T-helper 22 cell (primary cell): ENCODE results near the gene HSPA5.
"Not testable (repeated sequence)": the region's sequence is repeated elsewhere in the genome, so short reads cannot be mapped to it uniquely, and the experiment has no call there.

Experiments
- DNase-seq: peaks from one replicate; pipeline ENCODE4 v3.0.0-alpha.2; 2020; ENCODE audit warnings: low read depth

The HSPA5 gene

DNA sequence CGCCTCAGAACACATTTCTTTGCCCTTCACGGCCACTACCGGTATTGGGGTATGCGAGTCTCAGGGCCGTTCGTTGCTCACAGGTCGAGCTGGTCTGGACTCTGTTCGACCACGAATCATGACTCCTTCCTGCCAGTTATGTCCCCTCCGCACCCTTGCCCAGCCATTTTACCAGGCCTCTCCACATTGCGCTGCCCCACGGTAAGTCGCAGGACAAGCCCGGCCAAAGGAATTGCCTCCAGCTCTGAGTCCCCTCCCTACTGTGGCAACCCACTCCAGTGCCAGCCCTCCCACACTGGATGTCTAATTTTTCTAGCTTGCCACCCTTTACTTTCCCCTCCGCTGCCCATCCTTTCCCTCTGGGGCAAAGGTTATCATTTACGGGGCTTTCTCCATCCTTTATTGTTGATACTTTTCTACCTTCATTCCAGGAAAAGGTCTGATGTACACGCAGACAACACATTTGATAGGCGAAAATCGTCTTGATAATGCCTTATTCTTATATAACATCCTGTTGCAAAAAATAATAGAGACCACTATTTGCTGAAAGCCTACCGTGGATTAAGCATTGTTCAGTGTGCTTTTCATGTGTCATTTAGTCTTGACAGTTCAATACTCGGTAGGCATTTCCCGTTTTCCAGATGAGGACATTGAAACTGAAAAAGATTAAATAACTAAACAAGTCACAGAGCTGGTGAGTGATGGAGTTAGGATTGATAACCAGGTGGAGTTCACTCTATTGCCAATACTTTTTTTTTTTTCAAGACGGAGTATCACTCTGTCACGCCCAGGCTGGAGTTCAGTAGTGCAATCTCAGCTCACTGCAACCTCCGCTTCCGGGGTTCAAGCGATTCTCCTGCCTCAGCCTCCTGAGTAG is 958 bp upstream of the HSPA5 start:
- DNase-seq: peak; percentile 11

DNA sequence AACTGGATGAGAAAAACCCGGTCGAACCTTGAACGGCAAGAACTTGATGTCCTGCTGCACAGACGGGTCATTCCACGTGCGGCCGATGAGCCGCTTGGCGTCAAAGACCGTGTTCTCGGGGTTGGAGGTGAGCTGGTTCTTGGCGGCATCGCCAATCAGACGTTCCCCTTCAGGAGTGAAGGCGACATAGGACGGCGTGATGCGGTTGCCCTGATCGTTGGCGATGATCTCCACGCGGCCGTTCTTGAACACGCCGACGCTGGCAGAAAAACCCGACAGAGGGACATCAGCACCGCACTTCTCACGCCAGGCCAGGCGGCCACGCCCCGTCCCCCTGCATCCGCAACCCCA is 519 bp downstream of the HSPA5 start:
- DNase-seq: peak; percentile 4

DNA sequence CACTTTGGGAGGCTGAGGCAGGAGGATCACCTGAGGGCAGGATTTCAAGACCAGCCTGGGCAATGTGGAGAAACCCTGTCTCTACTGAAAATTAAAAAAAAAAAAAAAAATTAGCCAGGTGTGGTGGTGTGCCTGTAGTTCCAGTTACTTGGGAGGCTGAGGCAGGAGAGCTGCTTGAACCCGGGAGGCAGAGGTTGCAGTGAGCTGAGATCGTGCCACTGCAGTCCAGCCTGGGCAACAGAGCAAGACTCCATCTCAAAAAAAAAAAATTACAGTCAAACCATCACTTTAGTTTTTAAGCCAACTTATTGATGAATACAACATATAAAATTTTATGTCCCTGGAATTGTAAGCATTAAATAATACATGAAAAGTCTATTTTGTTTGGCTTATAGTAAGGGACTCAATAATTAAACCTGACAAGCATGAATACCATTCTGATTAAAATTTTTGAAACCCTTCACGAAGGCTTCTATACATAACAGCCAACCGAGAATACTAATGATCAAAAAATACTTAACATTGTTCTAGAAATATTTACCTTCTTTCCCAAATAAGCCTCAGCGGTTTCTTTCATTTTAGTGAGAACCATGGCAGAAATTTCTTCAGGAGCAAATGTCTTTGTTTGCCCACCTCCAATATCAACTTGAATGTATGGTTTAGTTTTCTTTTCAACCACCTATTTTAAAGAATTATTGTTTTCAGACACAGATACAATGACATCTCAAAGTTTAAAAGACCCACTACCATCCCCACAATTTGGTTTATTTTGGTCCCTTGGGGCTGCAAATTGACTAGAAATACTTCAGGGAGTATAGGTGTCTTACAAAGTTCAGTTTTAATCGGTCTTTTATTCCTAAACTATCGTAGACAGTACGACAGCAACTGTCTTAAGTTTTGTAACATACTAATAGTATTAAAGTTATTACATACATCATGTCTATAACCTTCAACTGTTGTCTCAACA is 1.2 kb downstream of the HSPA5 start:
- DNase-seq: no peak

DNA sequence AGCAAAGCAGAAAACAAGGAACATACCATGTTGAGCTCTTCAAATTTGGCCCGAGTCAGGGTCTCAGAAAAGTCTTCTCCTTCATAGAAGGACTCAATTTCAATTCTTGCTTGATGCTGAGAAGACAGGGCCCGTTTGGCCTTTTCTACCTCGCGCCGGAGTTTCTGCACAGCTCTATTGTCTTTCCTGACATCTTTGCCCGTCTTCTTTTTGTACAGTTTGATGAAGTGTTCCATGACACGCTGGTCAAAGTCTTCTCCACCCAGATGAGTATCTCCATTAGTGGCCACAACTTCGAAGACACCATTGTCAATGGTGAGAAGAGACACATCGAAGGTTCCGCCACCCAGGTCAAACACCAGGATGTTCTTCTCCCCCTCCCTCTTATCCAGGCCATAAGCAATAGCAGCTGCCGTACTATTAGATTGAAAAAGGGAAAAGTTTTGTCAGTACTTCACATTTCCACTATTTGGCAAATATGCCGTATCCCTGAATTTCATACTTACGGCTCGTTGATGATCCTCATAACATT is 2.2 kb downstream of the HSPA5 start:
- DNase-seq: no peak

DNA sequence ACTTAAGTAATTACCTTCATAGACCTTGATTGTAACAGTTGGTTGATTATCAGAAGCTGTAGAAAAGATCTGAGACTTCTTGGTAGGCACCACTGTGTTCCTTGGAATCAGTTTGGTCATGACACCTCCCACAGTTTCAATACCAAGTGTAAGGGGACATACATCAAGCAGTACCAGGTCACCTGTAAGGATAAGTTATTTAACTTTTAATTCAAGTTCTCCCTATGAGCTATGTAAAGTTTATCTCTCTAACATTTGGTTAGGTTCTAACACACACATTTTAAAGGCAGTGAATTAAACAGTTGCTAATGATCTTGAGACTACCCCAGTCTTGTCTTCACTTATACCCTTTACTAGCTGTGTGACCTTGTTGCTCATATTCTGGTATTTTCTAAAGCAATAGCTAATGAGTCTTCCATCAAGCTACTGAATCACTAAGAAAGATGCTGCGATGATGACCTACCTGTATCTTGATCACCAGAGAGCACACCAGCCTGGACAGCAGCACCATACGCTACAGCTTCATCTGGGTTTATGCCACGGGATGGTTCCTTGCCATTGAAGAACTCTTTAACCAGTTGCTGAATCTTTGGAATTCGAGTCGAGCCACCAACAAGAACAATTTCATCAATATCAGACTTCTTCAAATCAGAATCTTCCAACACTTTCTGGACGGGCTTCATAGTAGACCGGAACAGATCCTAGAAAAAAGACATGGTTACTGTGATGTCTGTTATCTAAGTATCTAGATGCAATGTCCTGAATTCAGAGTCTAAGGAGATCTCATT is 2.8 kb downstream of the HSPA5 start:
- DNase-seq: no peak

DNA sequence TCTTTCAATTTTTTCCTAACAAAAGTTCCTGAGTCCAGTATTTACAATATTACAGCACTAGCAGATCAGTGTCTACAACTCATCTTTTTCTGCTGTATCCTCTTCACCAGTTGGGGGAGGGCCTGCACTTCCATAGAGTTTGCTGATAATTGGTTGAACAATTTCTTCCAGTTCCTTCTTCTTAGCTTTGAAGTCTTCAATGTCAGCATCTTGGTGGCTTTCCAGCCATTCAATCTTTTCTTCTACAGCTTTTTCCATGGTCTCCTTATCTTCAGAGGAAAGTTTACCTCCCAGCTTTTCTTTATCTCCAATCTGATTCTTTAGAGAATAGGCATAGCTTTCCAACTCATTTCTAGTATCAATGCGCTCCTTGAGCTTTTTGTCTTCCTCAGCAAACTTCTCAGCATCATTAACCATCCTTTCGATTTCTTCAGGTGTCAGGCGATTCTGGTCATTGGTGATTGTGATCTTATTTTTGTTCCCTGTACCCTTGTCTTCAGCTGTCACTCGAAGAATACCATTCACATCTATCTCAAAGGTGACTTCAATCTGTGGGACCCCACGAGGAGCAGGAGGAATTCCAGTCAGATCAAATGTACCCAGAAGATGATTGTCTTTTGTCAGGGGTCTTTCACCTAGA is 4.5 kb downstream of the HSPA5 start:
- DNase-seq: not testable (repeated sequence)

DNA sequence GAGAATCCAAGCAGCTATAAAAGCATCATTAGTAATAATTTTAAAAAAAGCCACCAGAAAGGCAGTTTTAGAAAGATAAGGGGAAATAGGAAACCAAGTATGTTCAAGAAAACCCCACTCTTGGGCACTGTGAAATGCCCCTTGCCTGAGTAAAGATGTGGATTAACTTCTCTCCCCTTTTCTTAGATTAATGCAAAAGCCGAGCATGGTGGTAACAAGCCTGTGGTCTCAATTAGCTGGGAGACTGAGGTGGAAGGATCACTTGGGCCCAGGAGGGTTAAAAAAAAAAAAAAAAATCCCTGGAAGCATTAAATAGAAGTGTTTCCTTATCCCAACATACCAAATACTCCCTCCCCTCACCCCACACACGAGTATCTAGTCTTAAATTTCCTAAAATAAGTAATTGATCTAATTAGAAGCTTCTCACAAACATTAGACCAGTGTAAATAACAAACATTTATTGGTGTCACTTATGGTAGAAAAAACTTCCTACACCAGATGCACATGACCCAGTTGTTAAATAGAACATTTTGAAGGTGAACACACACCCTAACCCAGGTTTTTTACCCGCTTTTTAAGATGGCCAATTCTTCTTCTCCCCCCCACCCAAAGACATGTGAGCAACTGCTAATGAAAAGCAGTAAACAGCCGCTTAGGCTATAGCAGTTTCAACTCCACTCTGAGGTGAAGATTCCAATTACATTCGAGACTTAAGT is 5.2 kb downstream of the HSPA5 start:
- no peak for DNase-seq

DNA sequence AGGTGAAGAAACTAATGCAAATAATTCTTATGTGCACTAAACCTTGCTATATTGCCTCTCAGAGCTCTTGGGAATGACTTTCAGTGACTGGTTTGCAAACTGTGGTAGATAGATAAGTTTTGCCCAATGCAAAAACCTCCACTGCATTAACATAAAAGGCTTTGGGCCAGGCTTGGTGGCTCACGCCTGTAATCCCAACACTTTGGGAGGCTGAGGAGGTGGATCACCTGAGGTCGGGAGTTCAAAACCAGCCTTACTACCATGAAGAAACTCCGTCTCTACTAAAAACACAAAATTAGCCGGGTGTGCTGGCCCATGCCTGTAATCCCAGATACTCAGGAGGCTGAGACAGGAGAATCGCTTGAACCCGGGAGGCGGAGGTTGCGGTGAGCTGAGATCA is 7.0 kb downstream of the HSPA5 start:
- DNase-seq: not testable (repeated sequence)

DNA sequence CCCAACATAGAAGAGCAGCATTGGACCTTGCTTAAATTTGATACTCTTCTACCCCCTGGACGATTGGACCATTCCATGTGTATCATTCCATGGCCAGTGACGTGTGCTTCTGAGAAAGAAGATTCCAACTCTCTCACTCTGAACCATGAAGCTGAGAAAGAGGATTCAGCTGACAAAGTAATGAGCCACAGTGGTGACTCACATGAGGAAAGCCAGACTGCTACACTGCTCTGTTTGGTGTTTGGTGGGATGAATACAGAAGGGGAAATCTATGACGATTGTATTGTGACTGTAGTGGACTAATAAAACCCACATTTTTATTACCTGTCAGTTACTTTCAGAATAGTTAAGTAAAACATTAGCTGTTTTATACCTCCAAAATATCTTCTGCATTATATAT is 7.5 kb downstream of the HSPA5 start:
- DNase-seq: no peak

DNA sequence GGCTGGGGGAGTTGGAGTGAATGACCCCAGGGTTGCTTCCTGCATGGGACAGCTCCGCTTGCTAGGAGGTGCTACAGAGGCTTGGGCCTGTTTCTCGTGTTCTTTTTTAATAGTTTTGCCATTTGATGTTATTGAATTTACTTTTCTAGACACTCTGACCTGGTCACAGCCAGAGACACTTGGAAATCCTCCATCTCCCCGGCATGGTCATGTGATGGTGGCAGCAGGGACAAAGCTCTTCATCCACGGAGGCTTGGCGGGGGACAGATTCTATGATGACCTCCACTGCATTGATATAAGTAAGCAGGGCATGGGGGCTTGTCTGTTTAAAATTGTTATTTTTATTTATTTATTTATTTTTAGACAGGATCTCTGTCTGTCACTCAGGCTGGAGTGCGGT is 13.4 kb downstream of the HSPA5 start:
- no peak for DNase-seq

DNA sequence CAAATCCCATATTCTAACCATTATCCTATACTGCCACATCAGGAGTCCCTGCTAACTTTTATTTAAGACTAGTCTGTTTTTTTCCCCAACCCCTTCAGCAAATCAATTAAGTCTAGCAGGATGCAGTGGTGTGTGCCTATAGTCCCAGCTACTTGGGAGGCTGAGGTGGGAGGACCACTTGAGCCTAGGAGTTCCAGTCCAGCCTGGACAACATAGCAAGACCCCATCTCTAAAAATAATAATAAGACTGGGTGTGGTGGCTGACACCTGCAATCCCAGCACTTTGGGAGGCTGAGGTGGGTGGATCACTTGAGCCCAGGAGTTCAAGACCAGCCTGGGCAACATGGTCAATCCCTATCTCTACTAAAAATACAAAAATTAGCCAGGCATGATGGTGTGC is 16.3 kb downstream of the HSPA5 start:
- not testable (repeated sequence) for DNase-seq

DNA sequence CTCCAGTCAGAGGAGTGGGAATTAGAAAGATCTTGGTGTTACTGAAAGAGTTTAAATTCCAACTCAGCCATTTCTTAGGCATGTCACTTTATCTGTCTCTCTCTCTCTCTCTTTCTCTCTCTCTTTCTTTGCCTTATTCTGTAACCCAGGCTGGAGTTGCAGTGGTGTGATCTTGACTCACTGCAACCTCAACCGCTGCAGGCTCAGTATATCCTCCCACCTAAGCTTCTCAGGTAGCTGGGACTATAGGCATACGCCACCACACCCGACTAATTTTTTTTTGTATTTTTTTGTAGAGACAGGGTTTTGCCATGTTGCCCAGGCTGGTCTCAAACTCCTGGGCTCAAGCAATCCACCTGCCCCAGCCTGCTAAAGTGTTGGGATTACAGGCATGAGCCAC is 22.5 kb downstream of the HSPA5 start:
- DNase-seq: no peak

DNA sequence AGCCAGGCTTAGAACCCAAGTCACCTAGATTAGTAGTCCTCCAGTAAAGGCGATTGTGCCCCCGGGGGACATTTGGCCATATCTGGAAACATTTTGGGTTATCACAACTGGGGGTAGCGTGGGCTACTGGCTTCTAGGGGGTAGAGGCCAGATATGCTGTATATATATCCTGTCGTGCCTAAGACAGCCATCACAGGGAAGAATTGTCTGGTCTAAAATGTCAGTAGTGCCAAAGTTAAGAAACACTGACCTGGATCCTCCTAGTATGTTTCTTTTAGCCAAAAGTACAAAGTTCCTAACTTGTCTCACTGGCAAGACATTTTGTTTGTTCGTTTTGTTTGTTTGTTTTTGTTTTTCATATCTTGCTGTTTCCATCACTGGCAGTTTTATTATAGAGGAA is 27.0 kb downstream of the HSPA5 start:
- DNase-seq: no peak

DNA sequence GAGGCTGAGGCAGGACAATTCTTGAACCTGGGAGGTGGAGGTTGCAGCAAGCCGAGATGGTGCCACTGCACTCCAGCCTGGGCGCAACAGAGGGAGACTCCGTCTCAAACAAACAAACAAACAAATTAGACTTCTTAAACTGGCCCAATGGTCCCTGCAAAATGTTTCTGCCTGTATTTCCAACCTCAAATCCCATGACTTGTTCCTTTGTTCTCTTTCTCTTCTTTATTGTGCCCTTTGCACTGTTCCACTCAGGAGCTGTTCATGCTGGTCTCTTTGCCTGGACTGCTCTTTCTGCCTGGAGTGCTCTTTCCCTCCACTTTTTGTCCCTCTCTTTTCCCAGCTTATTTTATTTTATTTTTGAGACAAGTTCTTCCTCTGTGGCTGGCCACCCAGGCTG is 36.7 kb downstream of the HSPA5 start:
- no peak for DNase-seq

DNA sequence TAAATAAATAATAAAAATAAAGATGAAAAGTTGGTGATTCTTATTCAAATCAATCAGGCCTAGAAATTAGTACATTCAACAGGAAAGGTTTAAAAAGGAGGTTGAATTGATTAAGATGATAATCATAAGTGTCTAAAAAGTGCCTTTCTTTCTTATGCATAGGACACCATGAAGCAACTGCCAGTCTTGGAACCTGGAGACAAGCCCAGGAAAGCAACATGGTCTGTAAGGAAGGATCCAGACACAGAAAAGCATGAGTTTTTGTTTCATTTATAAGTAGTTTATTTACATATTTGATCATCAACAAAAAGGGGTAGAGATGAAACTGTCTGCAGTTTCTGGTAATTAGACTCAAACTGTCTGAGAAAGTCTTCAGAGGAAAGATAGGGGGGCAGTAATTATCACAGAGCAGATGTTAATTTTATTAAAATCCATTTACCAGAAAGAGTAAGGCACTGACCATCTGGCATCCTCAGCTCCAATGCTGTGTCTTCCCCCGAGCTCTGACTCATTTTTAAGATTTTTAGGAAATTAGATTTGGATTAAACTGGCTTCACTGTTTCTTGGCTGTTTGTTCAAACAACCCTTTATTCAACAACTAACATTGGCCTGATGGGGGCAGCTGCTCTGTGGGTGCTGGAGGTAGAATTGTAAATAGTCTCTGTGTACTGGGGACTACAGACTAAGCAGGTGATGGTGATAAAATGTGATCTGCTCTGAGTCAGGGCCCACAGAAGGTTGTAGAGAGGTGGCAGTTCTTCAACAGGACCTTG is 38.1 kb downstream of the HSPA5 start:
- DNase-seq: no peak

DNA sequence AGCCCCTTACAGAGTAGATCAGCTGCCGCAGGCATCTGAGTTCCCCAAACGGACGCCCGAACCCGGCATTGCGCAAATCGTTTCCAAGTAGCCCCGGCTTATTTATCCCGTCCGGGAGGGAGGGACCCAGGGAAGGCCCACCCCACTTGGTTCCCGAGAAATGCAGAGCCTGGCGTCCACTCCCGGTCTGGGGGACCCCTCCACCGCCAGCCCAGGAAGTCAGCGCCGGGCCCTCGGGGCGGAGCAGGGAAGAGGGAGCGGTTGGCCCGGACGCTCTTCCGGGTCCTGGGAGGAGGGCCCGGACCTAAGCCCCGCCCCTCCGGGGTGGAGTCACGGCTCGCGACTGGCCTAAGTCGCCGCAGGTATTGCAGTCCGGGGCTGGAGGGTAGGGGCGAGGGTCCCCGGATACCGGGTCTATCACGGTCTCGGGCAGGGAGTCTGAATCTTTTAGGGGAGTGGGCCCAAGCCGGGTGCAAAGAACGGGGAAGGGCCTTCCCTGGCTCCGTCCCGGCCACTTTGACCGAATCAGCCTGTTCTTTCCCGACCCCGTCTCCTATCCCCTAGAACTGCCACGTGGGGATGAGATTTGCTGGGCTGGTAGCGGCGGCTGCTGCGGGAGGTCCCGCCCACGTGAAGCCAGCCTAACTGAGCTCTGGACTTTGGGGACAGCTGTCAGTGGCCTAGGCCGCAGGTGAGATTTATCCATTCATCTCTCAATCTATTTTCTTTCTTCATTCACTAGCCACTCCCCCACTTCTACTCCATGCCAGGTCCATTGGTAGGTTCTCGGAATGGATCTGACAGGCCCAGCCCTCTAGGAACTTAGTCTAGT is 40.7 kb downstream of the HSPA5 start, which contains the start of gene RABEPK:
TSS of gene RABEPK (plus strand) at position 327 of the 832 bp plus-strand sequence. CDS start 2,472 bp downstream, outside the sequence.
- DNase-seq: peak; percentile 78

DNA sequence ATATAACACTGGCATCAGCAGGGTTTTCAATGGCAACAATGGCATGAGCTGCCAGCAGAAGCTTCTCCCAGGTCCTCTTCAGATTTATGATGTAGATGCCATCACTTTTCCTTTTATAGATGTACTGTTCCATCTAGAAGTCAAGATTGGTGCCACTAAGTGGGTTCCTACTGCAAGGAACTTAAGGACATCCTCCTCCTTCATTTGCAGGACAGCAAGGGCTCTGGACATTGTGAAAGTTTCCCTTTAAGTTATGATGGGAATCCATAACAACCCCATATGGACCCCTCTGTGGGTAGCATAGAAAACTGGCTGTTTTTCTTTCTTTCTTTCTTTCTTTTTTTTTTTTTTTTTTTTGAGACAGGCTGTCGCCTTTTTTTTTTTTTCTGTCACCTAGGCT is 45.6 kb downstream of the HSPA5 start:
- DNase-seq: not testable (repeated sequence)

DNA sequence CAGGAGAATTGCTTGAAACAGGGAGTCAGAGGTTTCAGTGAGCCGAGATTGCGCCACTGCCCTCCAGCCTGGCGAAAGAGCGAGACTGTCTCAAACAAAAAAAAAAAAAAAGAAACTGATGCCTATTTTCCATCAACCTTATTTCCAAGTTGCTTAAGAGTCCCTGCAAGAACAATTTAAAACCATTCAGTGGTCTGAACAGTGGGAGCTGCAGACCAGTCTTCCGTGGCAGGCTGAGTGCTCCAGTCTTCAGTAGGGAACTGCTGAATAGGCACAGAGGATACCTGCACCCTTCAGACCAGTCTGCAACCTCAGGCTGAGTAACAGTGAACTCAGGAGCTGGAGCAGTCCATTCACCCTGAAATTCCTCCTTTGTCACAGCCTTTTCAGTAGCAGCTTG is 46.7 kb downstream of the HSPA5 start:
- not testable (repeated sequence) for DNase-seq

DNA sequence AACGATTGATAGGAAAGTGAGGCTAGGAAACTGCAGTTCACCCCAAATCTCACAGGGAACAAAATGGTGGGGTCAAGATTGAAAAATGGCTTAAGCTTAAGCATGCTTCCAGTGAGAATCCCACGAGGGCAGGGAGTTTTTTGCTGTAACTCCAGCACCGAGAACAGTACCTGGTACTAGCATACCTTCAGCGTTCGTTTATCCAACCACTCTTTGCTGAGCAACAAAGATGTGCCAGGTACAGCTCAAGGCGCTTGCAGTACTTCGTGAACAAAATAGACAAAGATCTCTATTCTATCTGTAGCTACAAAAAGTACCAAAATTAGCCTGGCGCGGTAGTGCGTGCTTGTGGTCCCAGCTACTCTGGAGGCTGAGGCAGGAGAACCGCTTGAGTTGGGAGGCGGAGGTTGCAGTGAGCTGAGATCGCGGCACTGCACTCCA is 50.8 kb downstream of the HSPA5 start:
- no peak for DNase-seq
